Measurements from ENCODE around the gene PEX11B.
A peak's percentile ranks its signal among the peaks of the same experiment; 100 is the strongest.

PEX11B gene

GRCh38 chr1:145962157-145963102 is 43.9 kb upstream of the PEX11B start:
- ChIA-PET POLR2A (interaction anchor here (0.5 to 2.4 kb wide), 4 partner anchors 31 to 104 kb away, joined by 3 to 18 read pairs (median 6); partner anchors contain the start of genes PIAS3 and TXNIP), CTCF (interaction anchor here (1.8 to 8.5 kb wide), 3 partner anchors 15 to 53 kb away, joined by 6 to 130 read pairs (median 8); partner anchors contain the start of gene ITGA10)
- no peak for DNase-seq (ENCODE audit: low read depth, low spot score)
- TF ChIP-seq CTCF (IDR thresholded peaks at IDR 0.05; ENCODE audit: insufficient read depth, low read length, missing control alignments): no peak
- peak overlapping the region; percentile 66 for H3K4me3 ChIP-seq (ENCODE audit: low read depth, low read length)

- POLR2A ChIA-PET: no interaction called here
- H3K4me3 ChIP-seq (ENCODE audit: low read depth, low read length): peak overlapping the region; percentile 66
Measured at GRCh38 chr1:145961425-145962156, 43.1 kb upstream of the PEX11B start.

GRCh38 chr1:145961109-145961424 is 42.5 kb upstream of the PEX11B start:
- no peak for TF ChIP-seq CTCF (IDR thresholded peaks at IDR 0.05; ENCODE audit: insufficient read depth, low read length, missing control alignments)
- no peak for DNase-seq (ENCODE audit: low read depth, low spot score)
- CTCF ChIA-PET: interaction anchor here (1.1 kb wide), 1 partner anchor 11 kb away, joined by 3 read pairs; no protein-coding TSS in a partner anchor
- peak overlapping the region; percentile 66 for H3K4me3 ChIP-seq (ENCODE audit: low read depth, low read length)
- POLR2A ChIA-PET: no interaction called here

More at GRCh38 chr1:145961425-145962156, 43.1 kb upstream of the PEX11B start:
- no peak for DNase-seq (ENCODE audit: low read depth, low spot score)
- CTCF ChIA-PET: no interaction called here
- no peak for TF ChIP-seq CTCF (IDR thresholded peaks at IDR 0.05; ENCODE audit: insufficient read depth, low read length, missing control alignments)

GRCh38 chr1:145960468-145961108 is 42.1 kb upstream of the PEX11B start:
- peak overlapping the region; percentile 66 for H3K4me3 ChIP-seq (ENCODE audit: low read depth, low read length)
- ChIA-PET CTCF (interaction anchor here (1.1 kb wide), 1 partner anchor 11 kb away, joined by 3 read pairs; no protein-coding TSS in a partner anchor), POLR2A (no interaction called here)
- TF ChIP-seq CTCF (IDR thresholded peaks at IDR 0.05; ENCODE audit: insufficient read depth, low read length, missing control alignments): no peak
- no peak for DNase-seq (ENCODE audit: low read depth, low spot score)

- H3K4me3 ChIP-seq (ENCODE audit: low read depth, low read length): peak overlapping the region; percentile 66
- POLR2A ChIA-PET: no interaction called here
Measured at GRCh38 chr1:145959957-145960467, 41.5 kb upstream of the PEX11B start.

More at GRCh38 chr1:145959957-145960467, 41.5 kb upstream of the PEX11B start:
- TF ChIP-seq CTCF (IDR thresholded peaks at IDR 0.05; ENCODE audit: insufficient read depth, low read length, missing control alignments): no peak
- DNase-seq (ENCODE audit: low read depth, low spot score): no peak
- CTCF ChIA-PET: interaction anchor here (1.1 to 3.7 kb wide), 3 partner anchors 10 to 50 kb away, joined by 3 to 11 read pairs (median 9); partner anchors contain the start of genes ITGA10 and RBM8A
